IMR-90 (cell line): ENCODE measurements around the gene NANOG. TPM values are rescaled to one million over a fixed set of nuclear protein-coding genes. Genes with fewer than 3 reads are reported as not detected.
A peak's percentile ranks its signal among the peaks of the same experiment; 100 is the strongest.

Experiments
- ATAC-seq: fragments of 200-7000 bp; cut with Tn5 transposase; 2 replicates; pipeline ENCODE4 v1.9.1; 2020; ENCODE audit warnings: low read depth, mild to moderate bottlenecking, moderate library complexity
- BruUV-seq: library from RNA; stranded (reverse); fragments of 400-500 nt; replicated peaks from 2 replicates; lab custom pipeline; 2021; lab: Mats Ljungman, UMichigan
- CTCF ChIA-PET: fragments of 300-600 bp; formaldehyde crosslinking; extraction: SDS; loops from one replicate; lab custom pipeline; 2021; ENCODE audit warnings: antibody characterized with exemption; lab: Yijun Ruan, JAX
- POLR2A ChIA-PET: fragments of 300-600 bp; sonication (Branson Sonifier 250); formaldehyde crosslinking; loops from one replicate; lab custom pipeline; 2022; ENCODE audit warnings: antibody characterized with exemption; ENCODE audit not compliant: unreplicated experiment; lab: Charles Lee
- DNase-seq: peaks from one replicate; pipeline ENCODE4 v3.0.0; 2013
- H2AFZ ChIP-seq: replicated peaks from 2 replicates; pipeline ENCODE3; 2013; ENCODE audit warnings: low read length, mild to moderate bottlenecking; ENCODE audit not compliant: poor library complexity
- H2AK5ac ChIP-seq: 2 replicates; pipeline ENCODE4 v1.6.1; 2013; ENCODE audit warnings: low read depth, low read length, inconsistent platforms
- H2AK9ac ChIP-seq: replicated peaks from 2 replicates; pipeline ENCODE3; 2013; ENCODE audit warnings: mild to moderate bottlenecking, low read depth, low read length, moderate library complexity; ENCODE audit not compliant: poor library complexity
- H2BK120ac ChIP-seq: 2 replicates; pipeline ENCODE4 v1.6.1; 2013; ENCODE audit warnings: low read depth, low read length, inconsistent platforms
- H2BK15ac ChIP-seq: 3 replicates; pipeline ENCODE4 v1.6.1; 2013; ENCODE audit warnings: low read depth, low read length, inconsistent platforms
- H2BK20ac ChIP-seq: 2 replicates; pipeline ENCODE4 v1.6.1; 2013; ENCODE audit warnings: low read depth, mild to moderate bottlenecking, inconsistent platforms, low read length, moderate library complexity
- H2BK5ac ChIP-seq: 2 replicates; pipeline ENCODE4 v1.6.1; 2013; ENCODE audit warnings: mild to moderate bottlenecking, low read depth, low read length, inconsistent platforms; ENCODE audit not compliant: poor library complexity, severe bottlenecking
- H3K14ac ChIP-seq: replicated peaks from 2 replicates; pipeline ENCODE4 v1.6.1; 2013; ENCODE audit warnings: low read depth, low read length, inconsistent platforms
- H3K18ac ChIP-seq: 2 replicates; pipeline ENCODE4 v1.6.1; 2013; ENCODE audit warnings: low read depth, low read length, control low read depth
- H3K23ac ChIP-seq: 2 replicates; pipeline ENCODE4 v1.6.1; 2013; ENCODE audit warnings: low read depth, low read length, inconsistent platforms
- H3K27ac ChIP-seq: 2 replicates; pipeline ENCODE4 v1.5.1; 2013; ENCODE audit warnings: mild to moderate bottlenecking, control low read depth, low read length; ENCODE audit not compliant: insufficient read depth
- H3K27me3 ChIP-seq: 2 replicates; pipeline ENCODE4 v1.6.1; 2013; ENCODE audit warnings: low read length; ENCODE audit not compliant: control insufficient read depth, insufficient read depth
- H3K36me3 ChIP-seq: 2 replicates; pipeline ENCODE4 v1.6.1; 2013; ENCODE audit warnings: low read length, mixed read lengths; ENCODE audit not compliant: control insufficient read depth, insufficient read depth
- H3K4ac ChIP-seq: 2 replicates; pipeline ENCODE4 v1.6.1; 2013; ENCODE audit warnings: low read depth, low read length, inconsistent platforms
- H3K4me1 ChIP-seq: 2 replicates; pipeline ENCODE4 v1.6.1; 2013; ENCODE audit warnings: low read length, mixed read lengths; ENCODE audit not compliant: control insufficient read depth, insufficient read depth
- H3K4me2 ChIP-seq: 2 replicates; pipeline ENCODE4 v1.6.1; 2013; ENCODE audit warnings: low read depth, mild to moderate bottlenecking, control low read depth, low read length, moderate library complexity
- H3K4me3 ChIP-seq: 2 replicates; pipeline ENCODE4 v1.5.1; 2013; ENCODE audit warnings: low read depth, mild to moderate bottlenecking, control low read depth, low read length, moderate library complexity; ENCODE audit not compliant: insufficient read depth
- H3K56ac ChIP-seq: 2 replicates; pipeline ENCODE4 v1.6.1; 2013; ENCODE audit warnings: low read length, inconsistent platforms; ENCODE audit not compliant: insufficient read depth; ENCODE audit errors: extremely low read depth
- H3K79me1 ChIP-seq, 2 experiments: 2 replicates each; pipeline ENCODE4 v1.6.1; 2013; ENCODE audit warnings: low read length in 2 of 2, inconsistent platforms in 1 of 2, low read depth in 1 of 2
- H3K9ac ChIP-seq: 2 replicates; pipeline ENCODE4 v1.6.1; 2013; ENCODE audit warnings: low read depth, low read length, control low read depth
- H3K9me1 ChIP-seq: 2 replicates; pipeline ENCODE4 v1.6.1; 2013; ENCODE audit warnings: low read length, inconsistent platforms; ENCODE audit not compliant: insufficient read depth
- H3K9me3 ChIP-seq: 2 replicates; pipeline ENCODE4 v1.6.1; 2013; ENCODE audit warnings: low read length; ENCODE audit not compliant: control insufficient read depth, insufficient read depth
- H4K20me1 ChIP-seq: 2 replicates; pipeline ENCODE4 v1.6.1; 2013; ENCODE audit warnings: low read length, inconsistent platforms; ENCODE audit not compliant: insufficient read depth
- H4K5ac ChIP-seq: 2 replicates; pipeline ENCODE4 v1.6.1; 2013; ENCODE audit warnings: mild to moderate bottlenecking, low read depth, low read length, control low read depth
- H4K8ac ChIP-seq, 2 experiments: 2 replicates each; pipeline ENCODE4 v1.6.1; 2013; ENCODE audit warnings: low read depth in 2 of 2, low read length in 2 of 2, control low read depth in 1 of 2, inconsistent platforms in 1 of 2
- H4K91ac ChIP-seq: 2 replicates; pipeline ENCODE4 v1.6.1; 2013; ENCODE audit warnings: low read depth, low read length, inconsistent platforms; ENCODE audit not compliant: insufficient read depth
- BHLHE40 ChIP-seq: fragments of 150-350 bp; IDR thresholded peaks from 2 replicates; pipeline ENCODE4 v1.6.1; 2016; ENCODE audit warnings: mild to moderate bottlenecking, low read depth, low read length
- CEBPB ChIP-seq: IDR thresholded peaks from 2 replicates; pipeline ENCODE4 v1.6.1; 2012; ENCODE audit warnings: low read depth, low read length, improper control_type of control experiment
- CHD1 ChIP-seq: IDR thresholded peaks from 2 replicates; pipeline ENCODE4 v1.6.1; 2012; ENCODE audit warnings: low read depth, low read length, improper control_type of control experiment
- CTCF ChIP-seq: conservative IDR thresholded peaks from 2 replicates; pipeline ENCODE4 v1.5.1; 2012; ENCODE audit warnings: mild to moderate bottlenecking, low read depth, low read length, improper control_type of control experiment
- FOS ChIP-seq: fragments of 150-350 bp; IDR thresholded peaks from 2 replicates; pipeline ENCODE4 v1.6.1; 2016; ENCODE audit warnings: low read depth, low read length
- MAFK ChIP-seq: IDR thresholded peaks from 2 replicates; pipeline ENCODE4 v1.6.1; 2012; ENCODE audit warnings: low read depth, low read length, improper control_type of control experiment
- MAZ ChIP-seq: IDR thresholded peaks from 2 replicates; pipeline ENCODE4 v1.6.1; 2012; ENCODE audit warnings: low read depth, mild to moderate bottlenecking, low read length, improper control_type of control experiment, moderate library complexity, borderline replicate concordance
- MXI1 ChIP-seq: IDR thresholded peaks from 2 replicates; pipeline ENCODE4 v1.6.1; 2012; ENCODE audit warnings: low read depth, mild to moderate bottlenecking, low read length, moderate library complexity, borderline replicate concordance
- NFE2L2 ChIP-seq: fragments of 150-350 bp; IDR thresholded peaks from 2 replicates; pipeline ENCODE4 v1.6.1; 2016; ENCODE audit warnings: low read depth, mild to moderate bottlenecking, low read length
- POLR2A ChIP-seq: IDR thresholded peaks from 2 replicates; pipeline ENCODE4 v1.6.1; 2012; ENCODE audit warnings: mild to moderate bottlenecking, low read depth, low read length
- RAD21 ChIP-seq: IDR thresholded peaks from 2 replicates; pipeline ENCODE4 v1.6.1; 2012; ENCODE audit warnings: low read length, improper control_type of control experiment
- RCOR1 ChIP-seq: IDR thresholded peaks from 2 replicates; pipeline ENCODE4 v1.6.1; 2012; ENCODE audit warnings: mild to moderate bottlenecking, low read length, improper control_type of control experiment; ENCODE audit not compliant: insufficient replicate concordance
- RFX5 ChIP-seq: IDR thresholded peaks from 2 replicates; pipeline ENCODE4 v1.8.0; 2012; ENCODE audit warnings: low read depth, mild to moderate bottlenecking, low read length, moderate library complexity
- SMC3 ChIP-seq: fragments of 150-350 bp; IDR thresholded peaks from 2 replicates; pipeline ENCODE4 v1.6.1; 2016; ENCODE audit warnings: low read depth, mild to moderate bottlenecking, antibody characterized with exemption, low read length, moderate library complexity
- WGBS, 2 experiments: methylation state at CpG; one replicate each; pipeline versions ENCODE4 v1.1.5 to v1.1.7; 2013; ENCODE audit warnings: missing lambda C conversion rate in 2 of 2; ENCODE audit not compliant: insufficient read length in 1 of 2; ENCODE audit errors: extremely low coverage in 2 of 2; 5-methylcytosine and 5-hydroxymethylcytosine counted together
- dilution Hi-C: fragments of 300-500 bp; cut with HindIII; formaldehyde crosslinking; loops from one replicate; pipeline ENCODE4 v1.14.3; 2018; ENCODE audit warnings: low sequenced_read_pairs; ENCODE audit not compliant: unreplicated experiment
- in situ Hi-C: fragments of 300-500 bp; cut with MboI; formaldehyde crosslinking; loops from 3 replicates; pipeline ENCODE4 v1.14.3; 2019; ENCODE audit warnings: low sequenced_read_pairs, inconsistent platforms, mixed read lengths
- intact Hi-C: fragments of 100-400 bp; cut with micrococcal nuclease; formaldehyde crosslinking; loops from 2 replicates; pipeline ENCODE4 v1.10.0; 2022
- polyA plus RNA-seq, 3 experiments: library from polyadenylated mRNA; depleted of rRNA; stranded (reverse); fragments of >200 nt; gene quantifications; 2 replicates each; pipeline ENCODE4 v1.2.3, GENCODE V29; 2012; ENCODE audit warnings: low replicate concordance in 1 of 3
- total RNA-seq: library from RNA; depleted of rRNA; stranded (reverse); fragments of >200 nt; gene quantifications from 2 replicates; pipeline ENCODE4 v1.2.3, GENCODE V29; 2012
- TF ChIP-seq, protein P1 (sequence below): fragments of 150-350 bp; IDR thresholded peaks from 2 replicates; pipeline ENCODE4 v1.6.1; 2016; ENCODE audit warnings: low read depth, mild to moderate bottlenecking, low read length, moderate library complexity, borderline replicate concordance
- TF ChIP-seq, protein P2 (sequence below): fragments of 150-350 bp; IDR thresholded peaks from 2 replicates; pipeline ENCODE4 v1.6.1; 2017; ENCODE audit warnings: mild to moderate bottlenecking, antibody characterized with exemption, low read length, low read depth

NANOG gene
- total and polyA plus RNA-seq, 2 of the 4 experiments (the other 2 are of a cell fraction), result not detected

- Histone ChIP-seq H4K8ac (no peak overlapping the region), H3K9me1 (no peaks in the 10 kb centered on the region), H3K4ac (no peak overlapping the region), H2AK5ac (no peak overlapping the region), H3K9ac (no peak overlapping the region), H3K4me2 (no peak overlapping the region), H3K4me3 (no peak overlapping the region), H4K5ac (no peak overlapping the region), H3K79me1 (no peaks in the 10 kb centered on the region), H3K9me3 (no peaks in the 10 kb centered on the region), H4K20me1 (no peaks in the 10 kb centered on the region), H3K4me1 (no peaks in the 10 kb centered on the region), H2AK9ac (no peak overlapping the region), H3K27me3 (no peaks in the 10 kb centered on the region), H3K14ac (no peak overlapping the region), H3K23ac (no peak overlapping the region), H2AFZ (no peak overlapping the region), H3K36me3 (no peaks in the 10 kb centered on the region), H2BK15ac (no peak overlapping the region), H3K27ac (no peak overlapping the region), H2BK20ac (no peak overlapping the region), H3K18ac (no peak overlapping the region), H3K56ac (no peak overlapping the region), H4K91ac (no peak overlapping the region), H2BK120ac (no peak overlapping the region), H2BK5ac (no peak overlapping the region)
- ChIA-PET POLR2A (no interaction called here), CTCF (interaction anchor here (0.8 to 1.9 kb wide), 3 partner anchors 131 to 251 kb away, joined by 3 to 9 read pairs (median 3); no protein-coding TSS in a partner anchor)
- dilution Hi-C loops, result no loop called here
- no TSS peak for BruUV-seq
- TF ChIP-seq, protein P1, sequence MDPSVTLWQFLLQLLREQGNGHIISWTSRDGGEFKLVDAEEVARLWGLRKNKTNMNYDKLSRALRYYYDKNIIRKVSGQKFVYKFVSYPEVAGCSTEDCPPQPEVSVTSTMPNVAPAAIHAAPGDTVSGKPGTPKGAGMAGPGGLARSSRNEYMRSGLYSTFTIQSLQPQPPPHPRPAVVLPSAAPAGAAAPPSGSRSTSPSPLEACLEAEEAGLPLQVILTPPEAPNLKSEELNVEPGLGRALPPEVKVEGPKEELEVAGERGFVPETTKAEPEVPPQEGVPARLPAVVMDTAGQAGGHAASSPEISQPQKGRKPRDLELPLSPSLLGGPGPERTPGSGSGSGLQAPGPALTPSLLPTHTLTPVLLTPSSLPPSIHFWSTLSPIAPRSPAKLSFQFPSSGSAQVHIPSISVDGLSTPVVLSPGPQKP, result no peak
- TF ChIP-seq MAFK (no peak), FOS (no peak), RAD21 (peak; percentile 67), CEBPB (no peak), RFX5 (no peak), SMC3 (peak; percentile 43), MXI1 (no peak), RCOR1 (no peak), NFE2L2 (no peak), POLR2A (no peak), MAZ (no peak), CHD1 (no peak), BHLHE40 (no peak), CTCF (peak; percentile 78)
- TF ChIP-seq, protein P2, sequence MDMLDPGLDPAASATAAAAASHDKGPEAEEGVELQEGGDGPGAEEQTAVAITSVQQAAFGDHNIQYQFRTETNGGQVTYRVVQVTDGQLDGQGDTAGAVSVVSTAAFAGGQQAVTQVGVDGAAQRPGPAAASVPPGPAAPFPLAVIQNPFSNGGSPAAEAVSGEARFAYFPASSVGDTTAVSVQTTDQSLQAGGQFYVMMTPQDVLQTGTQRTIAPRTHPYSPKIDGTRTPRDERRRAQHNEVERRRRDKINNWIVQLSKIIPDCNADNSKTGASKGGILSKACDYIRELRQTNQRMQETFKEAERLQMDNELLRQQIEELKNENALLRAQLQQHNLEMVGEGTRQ, result no peak
- WGBS, 2 experiments, result no CpG with 5 or more reads among the region's 2 CpGs
- ATAC-seq (peak; percentile 97), DNase-seq (peak; percentile 61)
- in situ Hi-C loops, result loop anchor here (10.0 kb wide), 1 partner anchor 152 kb away; no protein-coding TSS in a partner anchor
- intact Hi-C loops, result loop anchor here (1.0 to 2.0 kb wide), 3 partner anchors 130 to 586 kb away; no protein-coding TSS in a partner anchor
Observed at GRCh38 chr12:7806863-7807487, 17.8 kb downstream of the NANOG start.
